ENCODE measurements around the gene FANCI. TPM values are rescaled to one million over a fixed set of nuclear protein-coding genes. Genes with fewer than 3 reads are reported as not detected.

The FANCI gene
- total RNA-seq, 1 donor from 2014 or later, result 11.3 TPM

- peaks cover 14% of the 10 kb centered on the region for H3K4me1 Mint-ChIP-seq (ENCODE audit: unreplicated experiment)
- TF ChIP-seq CTCF (IDR thresholded peaks at IDR 0.05), result no peak
- peaks cover 16% of the 10 kb centered on the region for H3K36me3 Mint-ChIP-seq (ENCODE audit: unreplicated experiment)
- no peak overlapping the region for H3K4me3 Mint-ChIP-seq (ENCODE audit: unreplicated experiment)
- H3K27ac Mint-ChIP-seq (ENCODE audit: unreplicated experiment), result no peak overlapping the region
- no peaks in the 10 kb centered on the region for H3K9me3 Mint-ChIP-seq (ENCODE audit: unreplicated experiment)
- no peak for DNase-seq (ENCODE audit: extremely low spot score, unreplicated experiment)
- H3K27me3 Mint-ChIP-seq (ENCODE audit: unreplicated experiment), result no peaks in the 10 kb centered on the region
These were observed 64.5 kb downstream of the FANCI start for GRCh38 chr15:89308236-89308635.

GRCh38 chr15:89309993-89310392 is 66.2 kb downstream of the FANCI start:
- Mint-ChIP-seq H3K4me1 (ENCODE audit: unreplicated experiment) (peaks cover 14% of the 10 kb centered on the region), H3K4me3 (ENCODE audit: unreplicated experiment) (no peak overlapping the region), H3K27me3 (ENCODE audit: unreplicated experiment) (no peaks in the 10 kb centered on the region), H3K36me3 (ENCODE audit: unreplicated experiment) (peaks cover 9% of the 10 kb centered on the region), H3K9me3 (ENCODE audit: unreplicated experiment) (no peaks in the 10 kb centered on the region), H3K27ac (ENCODE audit: unreplicated experiment) (no peak overlapping the region)
- DNase-seq (ENCODE audit: extremely low spot score, unreplicated experiment), result no peak
- no peak for TF ChIP-seq CTCF (IDR thresholded peaks at IDR 0.05)

GRCh38 chr15:89315375-89315929 is 71.7 kb downstream of the FANCI start:
- no peaks in the 10 kb centered on the region for H3K9me3 Mint-ChIP-seq (ENCODE audit: unreplicated experiment)
- no peak overlapping the region for H3K27ac Mint-ChIP-seq (ENCODE audit: unreplicated experiment)
- no peak for TF ChIP-seq CTCF (IDR thresholded peaks at IDR 0.05)
- peaks cover 8% of the 10 kb centered on the region for H3K4me1 Mint-ChIP-seq (ENCODE audit: unreplicated experiment)
- DNase-seq (ENCODE audit: extremely low spot score, unreplicated experiment), result no peak
- no peaks in the 10 kb centered on the region for H3K27me3 Mint-ChIP-seq (ENCODE audit: unreplicated experiment)
- no peak overlapping the region for H3K4me3 Mint-ChIP-seq (ENCODE audit: unreplicated experiment)
- H3K36me3 Mint-ChIP-seq (ENCODE audit: unreplicated experiment), result peaks cover 40% of the 10 kb centered on the region

- no peak for TF ChIP-seq CTCF (IDR thresholded peaks at IDR 0.05)
These were observed 72.7 kb downstream of the FANCI start for GRCh38 chr15:89316504-89316903.

GRCh38 chr15:89317186-89317720 is 73.5 kb downstream of the FANCI start:
- H3K27me3 Mint-ChIP-seq (ENCODE audit: unreplicated experiment), result no peaks in the 10 kb centered on the region
- no peaks in the 10 kb centered on the region for H3K9me3 Mint-ChIP-seq (ENCODE audit: unreplicated experiment)
- no peak overlapping the region for H3K4me3 Mint-ChIP-seq (ENCODE audit: unreplicated experiment)
- no peak for TF ChIP-seq CTCF (IDR thresholded peaks at IDR 0.05)
- no peak for DNase-seq (ENCODE audit: extremely low spot score, unreplicated experiment)
- no peaks in the 10 kb centered on the region for H3K4me1 Mint-ChIP-seq (ENCODE audit: unreplicated experiment)
- H3K36me3 Mint-ChIP-seq (ENCODE audit: unreplicated experiment), result peaks cover 50% of the 10 kb centered on the region
- H3K27ac Mint-ChIP-seq (ENCODE audit: unreplicated experiment), result no peak overlapping the region

More at GRCh38 chr15:89316504-89316903, 72.7 kb downstream of the FANCI start:
- Mint-ChIP-seq H3K27ac (ENCODE audit: unreplicated experiment) (no peak overlapping the region), H3K4me1 (ENCODE audit: unreplicated experiment) (peaks cover 5% of the 10 kb centered on the region), H3K9me3 (ENCODE audit: unreplicated experiment) (no peaks in the 10 kb centered on the region), H3K36me3 (ENCODE audit: unreplicated experiment) (peaks cover 45% of the 10 kb centered on the region), H3K27me3 (ENCODE audit: unreplicated experiment) (no peaks in the 10 kb centered on the region), H3K4me3 (ENCODE audit: unreplicated experiment) (no peak overlapping the region)
- DNase-seq (ENCODE audit: extremely low spot score, unreplicated experiment), result no peak

All from osteocyte (in vitro differentiated cells).